Hippocampal formation (tissue), 2 donors: Measurements from ENCODE around the gene MYH13.
A peak's percentile ranks its signal among the peaks of the same experiment; 100 is the strongest.

Source experiments
- DNase-seq, 2 donors: peaks; one replicate each; lab custom pipeline; 2025; lab: John Stamatoyannopoulos, UW

MYH13 gene

GRCh38 chr17:10344816-10345215 lies 28.0 kb downstream of the MYH13 start:
- no peak for DNase-seq

GRCh38 chr17:10339051-10339450 lies 33.8 kb downstream of the MYH13 start:
- DNase-seq: no peak

GRCh38 chr17:10337976-10338375 lies 34.8 kb downstream of the MYH13 start:
- peak in 1 of 2 donors; percentile 9 for DNase-seq

- no peak for DNase-seq
Observed at GRCh38 chr17:10337136-10337535, 35.7 kb downstream of the MYH13 start.

GRCh38 chr17:10336393-10336792 lies 36.4 kb downstream of the MYH13 start:
- no peak for DNase-seq

- no peak for DNase-seq
Observed at GRCh38 chr17:10332515-10332914, 40.3 kb downstream of the MYH13 start.

- no peak for DNase-seq
Observed at GRCh38 chr17:10328971-10329923, 43.6 kb downstream of the MYH13 start.

- no peak for DNase-seq
Observed at GRCh38 chr17:10328206-10328605, 44.6 kb downstream of the MYH13 start.

GRCh38 chr17:10327640-10328039 lies 45.2 kb downstream of the MYH13 start:
- peak; percentile 16 to 32 for DNase-seq

- no peak for DNase-seq
Observed at GRCh38 chr17:10325031-10325695, 47.6 kb downstream of the MYH13 start.

- no peak for DNase-seq
Observed at GRCh38 chr17:10323812-10324610, 48.8 kb downstream of the MYH13 start.

GRCh38 chr17:10318535-10318934 lies 54.3 kb downstream of the MYH13 start:
- DNase-seq: peak in 1 of 2 donors; percentile 3

- no peak for DNase-seq
Observed at GRCh38 chr17:10317543-10317834, 55.3 kb downstream of the MYH13 start.

GRCh38 chr17:10316801-10317542 lies 55.8 kb downstream of the MYH13 start:
- no peak for DNase-seq

- DNase-seq: no peak
Observed at GRCh38 chr17:10314329-10314728, 58.5 kb downstream of the MYH13 start.

- no peak for DNase-seq
Observed at GRCh38 chr17:10313037-10313672, 59.7 kb downstream of the MYH13 start.

- DNase-seq: no peak
Observed at GRCh38 chr17:10311131-10311530, 61.7 kb downstream of the MYH13 start.

- no peak for DNase-seq
Observed at GRCh38 chr17:10309003-10309974, 63.5 kb downstream of the MYH13 start.

- DNase-seq: no peak
Observed at GRCh38 chr17:10306585-10306984, 66.2 kb downstream of the MYH13 start.

GRCh38 chr17:10305398-10305797 lies 67.4 kb downstream of the MYH13 start:
- DNase-seq: no peak
